Colonic mucosa (tissue), 4 donors: ENCODE results near the gene GPR45. TPM values are rescaled to one million over a fixed set of nuclear protein-coding genes. Genes with fewer than 3 reads are reported as not detected.
"Not testable (repeated sequence)": the region's sequence is repeated elsewhere in the genome, so short reads cannot be mapped to it uniquely, and the experiment has no call there.

ENCODE experiments used
- DNase-seq: peaks from one replicate; pipeline ENCODE4 v3.0.0-alpha.2; 2020
- H3K27ac ChIP-seq: fragments of 200-600 bp; one replicate; pipeline ENCODE4 v1.8.0; 2021
- H3K27me3 ChIP-seq: fragments of 200-600 bp; one replicate; pipeline ENCODE4 v1.8.0; 2021
- H3K36me3 ChIP-seq: fragments of 200-600 bp; one replicate; pipeline ENCODE4 v1.8.0; 2021
- H3K4me1 ChIP-seq: fragments of 200-600 bp; one replicate; pipeline ENCODE4 v1.8.0; 2021; ENCODE audit warnings: mild to moderate bottlenecking
- H3K4me3 ChIP-seq: fragments of 200-600 bp; one replicate; pipeline ENCODE4 v1.8.0; 2021
- H3K9ac ChIP-seq, 2 donors: one replicate each; pipeline ENCODE4 v1.7.0; 2013; ENCODE audit warnings: control low read depth in 2 of 2, low read depth in 2 of 2, low read length in 2 of 2
- H3K9me3 ChIP-seq: fragments of 200-600 bp; one replicate; pipeline ENCODE4 v1.8.0; 2021
- intact Hi-C: fragments of 100-400 bp; cut with DNase I; formaldehyde crosslinking; loops from one replicate; pipeline ENCODE4 v1.14.1; 2022
- total RNA-seq, 2 donors: library from RNA; stranded (reverse); fragmentation: NEBNext Ultra II Directional in 1 of 2; extraction: Animal tissue kit (Norgen Biotek cat#: 25700) in 1 of 2; gene quantifications; one replicate each; pipeline ENCODE4 v1.2.1, GENCODE V29; 2021
- TF ChIP-seq, protein P1 (sequence below): fragments of 200-600 bp; IDR thresholded peaks from one replicate; pipeline ENCODE4 v1.8.0; 2022; ENCODE audit warnings: antibody characterized with exemption, mild to moderate bottlenecking
- donor health status: healthy.
- donor health status: DM: no; HTN: no; CAD: no.
- donor health status: DM: no; HTN: no; CAD: no.

The GPR45 gene
- total RNA-seq, 2 donors from 2014 or later, result not detected

DNA sequence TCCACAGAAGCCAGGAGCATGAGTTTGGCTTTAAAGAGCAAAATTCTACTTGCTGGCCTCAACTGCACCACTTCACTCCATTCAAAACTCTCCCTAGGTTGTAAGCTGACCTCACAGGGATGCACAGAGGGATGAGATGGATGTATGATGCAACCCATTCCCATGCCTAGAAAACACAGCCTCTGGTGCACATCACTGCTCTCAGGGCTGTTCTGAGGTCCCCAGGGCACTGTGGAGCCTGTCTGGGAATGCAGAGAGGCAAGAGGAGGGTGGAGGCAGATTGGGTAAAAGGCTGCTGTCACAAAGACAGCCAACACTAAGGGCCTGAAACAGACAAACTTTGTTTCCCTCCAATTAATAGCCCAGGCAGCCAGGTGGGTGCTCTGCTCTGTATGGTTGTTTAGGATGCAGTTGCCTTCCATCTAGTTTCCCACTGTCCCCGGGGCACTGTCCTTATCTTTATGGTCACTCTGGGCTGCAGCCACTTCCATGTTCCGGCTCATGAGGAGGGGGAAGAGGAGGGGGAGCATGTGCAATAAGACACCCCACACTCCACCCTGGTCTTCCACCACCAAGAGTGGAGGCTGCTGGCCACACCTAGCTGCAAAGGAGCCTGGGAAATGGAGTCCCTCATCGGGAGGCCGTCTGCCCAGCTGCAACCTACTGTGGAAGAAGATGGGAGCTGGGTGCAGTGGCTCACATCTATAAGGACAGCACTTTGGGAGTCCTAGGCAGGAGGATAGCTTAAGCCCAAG is 7.0 kb downstream of the GPR45 start:
- Histone ChIP-seq H3K27me3 (no peaks in the 10 kb centered on the region), H3K36me3 (no peaks in the 10 kb centered on the region), H3K27ac (no peak overlapping the region), H3K9ac (no peak overlapping the region), H3K4me3 (no peak overlapping the region), H3K9me3 (no peaks in the 10 kb centered on the region), H3K4me1 (no peaks in the 10 kb centered on the region)
- no peak for DNase-seq
- TF ChIP-seq, protein P1, sequence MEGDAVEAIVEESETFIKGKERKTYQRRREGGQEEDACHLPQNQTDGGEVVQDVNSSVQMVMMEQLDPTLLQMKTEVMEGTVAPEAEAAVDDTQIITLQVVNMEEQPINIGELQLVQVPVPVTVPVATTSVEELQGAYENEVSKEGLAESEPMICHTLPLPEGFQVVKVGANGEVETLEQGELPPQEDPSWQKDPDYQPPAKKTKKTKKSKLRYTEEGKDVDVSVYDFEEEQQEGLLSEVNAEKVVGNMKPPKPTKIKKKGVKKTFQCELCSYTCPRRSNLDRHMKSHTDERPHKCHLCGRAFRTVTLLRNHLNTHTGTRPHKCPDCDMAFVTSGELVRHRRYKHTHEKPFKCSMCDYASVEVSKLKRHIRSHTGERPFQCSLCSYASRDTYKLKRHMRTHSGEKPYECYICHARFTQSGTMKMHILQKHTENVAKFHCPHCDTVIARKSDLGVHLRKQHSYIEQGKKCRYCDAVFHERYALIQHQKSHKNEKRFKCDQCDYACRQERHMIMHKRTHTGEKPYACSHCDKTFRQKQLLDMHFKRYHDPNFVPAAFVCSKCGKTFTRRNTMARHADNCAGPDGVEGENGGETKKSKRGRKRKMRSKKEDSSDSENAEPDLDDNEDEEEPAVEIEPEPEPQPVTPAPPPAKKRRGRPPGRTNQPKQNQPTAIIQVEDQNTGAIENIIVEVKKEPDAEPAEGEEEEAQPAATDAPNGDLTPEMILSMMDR, result no peak
- intact Hi-C loops, result no loop called here

DNA sequence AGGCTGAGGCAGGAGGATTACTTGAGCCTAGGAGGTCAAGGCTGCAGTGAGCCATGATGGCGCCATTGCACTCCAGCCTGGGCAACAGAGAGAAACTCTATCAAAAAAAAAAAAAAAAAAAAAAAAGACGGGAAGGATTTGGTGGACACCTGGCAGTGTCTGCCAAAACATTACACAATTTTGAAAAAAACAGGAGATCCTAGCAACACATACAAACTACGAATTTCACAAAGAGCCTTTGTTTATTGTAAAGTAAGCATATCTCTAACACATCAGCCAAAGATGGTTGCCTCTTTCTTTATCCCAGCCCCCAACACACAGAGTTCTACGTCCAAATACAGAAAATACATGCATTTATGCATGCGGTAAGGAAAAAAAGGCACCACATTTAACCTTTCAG is 7.6 kb downstream of the GPR45 start:
- Histone ChIP-seq H3K36me3 (no peaks in the 10 kb centered on the region), H3K9me3 (no peaks in the 10 kb centered on the region), H3K27ac (no peak overlapping the region), H3K4me1 (no peaks in the 10 kb centered on the region), H3K27me3 (no peaks in the 10 kb centered on the region), H3K4me3 (no peak overlapping the region), H3K9ac (no peak overlapping the region)
- TF ChIP-seq, protein P1, result no peak
- no peak for DNase-seq
- intact Hi-C loops, result no loop called here

DNA sequence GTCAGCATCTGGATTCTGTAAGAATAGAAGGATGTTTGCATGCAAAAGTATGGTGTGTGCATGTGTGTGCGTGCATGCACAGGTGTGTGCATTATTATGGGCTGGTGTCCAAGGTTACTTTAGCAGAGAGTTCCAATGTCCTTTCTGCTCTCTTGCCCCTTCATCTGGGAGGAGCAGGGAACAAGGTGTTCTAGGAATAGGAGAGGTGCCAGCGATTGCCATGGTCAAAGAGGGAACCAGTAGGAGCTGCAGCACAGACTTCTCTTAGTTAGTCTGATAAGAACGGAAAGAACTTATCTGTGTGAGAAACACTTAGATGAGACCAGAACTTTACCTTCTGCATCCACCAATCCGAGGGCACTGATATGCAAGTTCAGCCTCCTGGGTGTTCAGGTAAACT is 8.3 kb downstream of the GPR45 start:
- DNase-seq, result no peak
- Histone ChIP-seq H3K27ac (no peak overlapping the region), H3K4me3 (no peak overlapping the region), H3K27me3 (no peaks in the 10 kb centered on the region), H3K4me1 (no peaks in the 10 kb centered on the region), H3K9me3 (no peaks in the 10 kb centered on the region), H3K9ac (no peak overlapping the region), H3K36me3 (no peaks in the 10 kb centered on the region)
- TF ChIP-seq, protein P1, result no peak
- intact Hi-C loops, result no loop called here

DNA sequence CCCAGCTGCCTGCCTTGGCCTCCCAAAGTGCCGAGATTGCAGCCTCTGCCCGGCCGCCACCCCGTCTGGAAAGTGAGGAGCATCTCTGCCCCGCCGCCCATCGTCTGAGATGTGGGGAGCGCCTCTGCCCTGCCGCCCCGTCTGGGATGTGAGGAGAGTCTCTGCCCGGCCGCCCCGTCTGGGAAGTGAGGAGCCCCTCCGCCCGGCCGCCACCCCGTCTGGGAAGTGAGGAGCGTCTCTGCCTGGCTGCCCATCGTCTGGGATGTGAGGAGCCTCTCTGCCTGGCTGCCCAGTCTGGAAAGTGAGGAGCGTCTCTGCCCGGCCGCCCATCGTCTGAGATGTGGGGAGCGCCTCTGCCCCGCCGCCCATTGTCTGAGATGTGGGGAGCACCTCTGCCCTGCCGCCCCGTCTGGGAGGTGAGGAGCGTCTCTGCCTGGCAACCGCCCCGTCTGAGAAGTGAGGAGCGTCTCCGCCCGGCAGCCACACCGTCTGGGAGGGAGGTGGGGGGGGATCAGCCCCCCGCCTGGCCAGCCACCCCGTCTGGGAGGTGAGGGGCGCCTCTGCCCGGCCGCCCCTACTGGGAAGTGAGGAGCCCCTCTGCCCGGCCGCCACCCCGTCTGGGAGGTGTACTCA is 9.6 kb downstream of the GPR45 start:
- intact Hi-C loops, DNase-seq, H3K36me3 ChIP-seq, H3K27ac ChIP-seq, H3K4me1 ChIP-seq, H3K9me3 ChIP-seq, H3K9ac ChIP-seq, H3K27me3 ChIP-seq, H3K4me3 ChIP-seq: not testable (repeated sequence)

DNA sequence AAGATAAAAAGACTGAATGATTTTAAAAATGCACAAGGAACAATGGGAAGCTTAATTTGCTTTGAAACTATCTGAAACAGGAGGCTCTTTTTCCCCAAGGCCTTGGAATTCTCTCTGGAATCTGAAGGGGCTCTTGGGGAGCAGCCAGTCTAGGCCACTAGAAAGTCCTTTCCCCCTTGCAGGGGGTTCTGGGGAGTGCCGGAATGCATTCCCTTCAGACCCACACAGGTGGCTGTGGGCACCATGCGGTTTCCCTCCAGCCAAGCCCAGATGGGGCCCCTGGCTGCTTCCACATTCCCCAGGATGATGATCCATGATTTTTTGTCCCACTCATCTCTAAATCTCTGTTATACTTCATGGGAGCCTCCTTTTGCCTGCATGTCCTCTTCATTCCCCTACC is 10.7 kb downstream of the GPR45 start:
- no peak for DNase-seq
- Histone ChIP-seq H3K4me3 (no peak overlapping the region), H3K36me3 (no peaks in the 10 kb centered on the region), H3K4me1 (no peaks in the 10 kb centered on the region), H3K9ac (no peak overlapping the region), H3K27ac (no peak overlapping the region), H3K9me3 (no peaks in the 10 kb centered on the region), H3K27me3 (no peaks in the 10 kb centered on the region)
- TF ChIP-seq, protein P1, result no peak
- intact Hi-C loops, result no loop called here
